H1 (cell line): ENCODE data around the gene NFATC1. TPM values are rescaled to one million over a fixed set of nuclear protein-coding genes. Genes with fewer than 3 reads are reported as not detected.

Source experiments
- SP4 ChIP-seq: IDR thresholded peaks from 2 replicates; pipeline ENCODE4 v1.6.1; 2012; ENCODE audit warnings: low read length, inconsistent platforms
- TAF1 ChIP-seq: IDR thresholded peaks from 2 replicates; pipeline ENCODE4 v1.6.1; 2011; ENCODE audit warnings: mild to moderate bottlenecking, low read depth, low read length
- polyA plus RNA-seq, 7 experiments: library from polyadenylated mRNA; depleted of rRNA in 3 of 7; stranded (reverse) in 5 of 7; unstranded in 2 of 7; fragments of >200 nt in 5 of 7; fragments of 200-250 nt in 2 of 7; gene quantifications; 1 replicate in 5 of 7; 2 replicates in 1 of 7; 4 replicates in 1 of 7; pipeline versions ENCODE4 v1.2.1 to v1.2.3, GENCODE V29; 2011 to 2013; ENCODE audit warnings: missing spikeins in 2 of 7, mixed read lengths in 2 of 7
- total RNA-seq: library from RNA; stranded (reverse); fragmentation: NEBNext Ultra II Directional; extraction: Animal tissue kit (Norgen Biotek cat#: 25700); gene quantifications from 2 replicates; pipeline ENCODE4 v1.2.1, GENCODE V29; 2021

NFATC1 gene
- total and polyA plus RNA-seq, 2 of the 8 experiments (the other 6 are each of a cell fraction or from before 2014, with no cell fraction given), result 2.0 to 6.6 TPM

GRCh38 chr18:79379931-79380815, 15.6 kb upstream of the NFATC1 start (continued):
- TF ChIP-seq TAF1, result no peak
- TF ChIP-seq SP4, result no peak
